Amygdala (tissue), 56 donors: ENCODE results near the gene RNPEPL1.
"Not testable (repeated sequence)": the region's sequence is repeated elsewhere in the genome, so short reads cannot be mapped to it uniquely, and the experiment has no call there.

ENCODE experiments used
- DNase-seq, 56 donors: peaks; one replicate each; lab custom pipeline; 2025; lab: John Stamatoyannopoulos, UW

RNPEPL1 gene

DNA sequence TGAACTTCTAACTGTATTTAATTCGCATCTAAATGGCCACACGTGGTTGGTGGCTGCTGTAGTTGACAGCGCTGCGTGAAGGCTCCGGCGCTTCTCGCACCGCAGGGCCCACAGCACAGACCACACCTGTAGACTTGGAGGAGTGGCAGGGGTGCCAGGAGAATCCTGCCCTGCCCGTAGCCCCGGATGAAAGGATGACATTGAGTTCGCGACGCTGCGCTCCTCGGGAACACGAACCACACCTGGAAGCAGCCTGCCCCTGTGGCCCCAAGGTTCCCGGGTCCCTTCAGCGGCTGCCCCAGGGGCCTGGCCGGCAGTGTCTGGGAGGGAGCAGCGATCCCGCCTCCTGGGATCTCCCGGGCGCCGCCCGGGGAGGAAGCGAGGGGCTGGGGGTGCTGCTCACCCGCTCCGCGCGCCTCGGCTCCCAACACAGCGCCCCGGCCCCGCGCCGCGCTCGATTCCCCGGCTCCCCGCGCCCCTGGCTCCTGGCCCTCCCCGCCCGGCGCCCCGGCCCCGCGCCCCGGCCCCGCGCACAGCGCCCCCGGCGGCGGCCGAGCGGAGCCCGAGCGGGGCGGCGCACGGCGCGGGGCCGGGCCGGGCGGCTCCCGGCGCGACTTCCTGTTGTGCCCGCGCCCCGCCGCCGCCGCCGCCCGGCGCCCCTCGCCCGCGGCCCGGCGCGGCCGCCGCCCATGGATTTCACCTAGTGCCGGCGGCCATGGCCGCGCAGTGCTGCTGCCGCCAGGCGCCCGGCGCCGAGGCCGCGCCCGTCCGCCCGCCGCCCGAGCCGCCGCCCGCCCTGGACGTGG is at the start of gene RNPEPL1:
Gene RNPEPL1, plus strand, starts transcription at position 613 of the 806 bp plus-strand sequence. Its CDS starts 103 bp downstream, at position 716.
- DNase-seq, result peak in 6 of 56 donors; percentile 16 to 62 (median 36)

DNA sequence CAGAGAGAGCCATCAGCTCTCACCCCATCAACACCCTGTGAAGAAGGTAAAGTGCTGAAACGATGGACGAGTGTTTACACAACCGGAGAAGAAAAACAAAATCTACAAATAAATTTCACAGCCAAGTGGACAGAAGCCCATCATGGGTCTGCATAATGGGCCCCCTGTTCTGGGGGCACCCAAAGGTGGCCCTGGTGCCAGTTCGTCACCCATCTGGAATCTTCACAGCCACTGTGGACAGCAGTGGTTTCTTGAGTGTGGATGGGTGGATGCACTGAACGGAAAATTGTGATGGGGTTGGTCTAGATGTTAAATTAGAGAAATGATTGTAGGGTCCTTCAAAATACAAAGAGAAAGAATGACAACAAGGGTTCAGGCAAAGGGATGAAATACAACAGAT is 49.3 kb upstream of the RNPEPL1 start:
- no peak for DNase-seq

DNA sequence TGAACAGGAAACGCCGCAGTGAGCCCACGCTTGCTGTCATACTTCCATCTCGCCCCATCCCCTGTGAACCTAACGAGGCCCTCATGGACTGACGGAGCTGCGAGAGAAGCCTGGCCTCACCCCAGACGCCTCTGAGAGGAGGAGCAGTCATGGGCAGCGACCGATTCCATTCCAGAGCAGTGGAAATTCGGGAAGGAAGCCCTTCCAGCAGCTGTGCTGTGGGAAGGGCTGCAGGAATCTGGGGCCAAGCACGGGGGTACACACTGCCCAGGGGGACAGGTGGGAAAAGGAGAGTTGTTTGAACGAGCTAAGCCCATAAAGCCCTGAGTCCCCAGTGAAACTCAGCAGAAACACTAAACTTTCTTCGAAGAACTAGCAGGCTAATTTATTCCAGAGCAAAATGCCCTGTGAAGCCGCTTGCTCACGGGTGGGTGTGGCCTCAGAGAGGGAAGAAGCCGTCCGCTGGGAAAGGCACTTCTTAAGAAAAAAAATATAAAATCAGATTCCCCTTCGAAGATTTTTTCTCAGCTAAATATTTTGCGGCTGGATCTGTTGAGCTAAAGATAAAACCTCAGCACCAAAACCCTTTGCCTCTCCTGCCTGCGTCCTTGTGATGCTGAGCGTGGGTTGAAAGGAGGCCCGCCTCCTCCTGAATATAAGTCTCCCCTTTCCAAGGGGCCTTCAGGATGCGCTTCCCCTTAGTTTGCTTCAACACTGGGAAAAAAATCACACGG is 48.7 kb upstream of the RNPEPL1 start:
- no peak for DNase-seq

GRCh38 chr2:240520130-240520973 is 47.9 kb upstream of the RNPEPL1 start:
- no peak for DNase-seq

DNA sequence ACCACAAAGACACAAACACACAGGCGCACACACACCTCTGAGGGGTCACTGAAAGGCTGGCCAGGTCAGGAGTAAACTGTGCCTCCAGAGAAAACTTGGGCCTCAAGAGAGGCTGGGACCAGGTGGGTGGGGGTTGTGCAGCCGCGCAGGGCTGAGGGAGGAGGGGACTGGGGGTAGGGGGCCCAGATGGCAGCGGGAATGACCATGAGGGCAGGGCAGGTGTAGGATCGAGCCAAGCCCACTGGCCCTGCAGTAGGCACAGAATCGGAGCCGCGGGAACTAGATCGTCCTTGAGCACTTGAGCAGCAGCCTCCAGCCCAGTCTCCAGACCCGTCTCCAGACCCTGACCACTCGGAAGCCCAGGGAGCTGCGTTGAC is 47.3 kb upstream of the RNPEPL1 start:
- DNase-seq, result no peak

GRCh38 chr2:240521885-240522284 is 46.4 kb upstream of the RNPEPL1 start:
- DNase-seq, result not testable (repeated sequence)

DNA sequence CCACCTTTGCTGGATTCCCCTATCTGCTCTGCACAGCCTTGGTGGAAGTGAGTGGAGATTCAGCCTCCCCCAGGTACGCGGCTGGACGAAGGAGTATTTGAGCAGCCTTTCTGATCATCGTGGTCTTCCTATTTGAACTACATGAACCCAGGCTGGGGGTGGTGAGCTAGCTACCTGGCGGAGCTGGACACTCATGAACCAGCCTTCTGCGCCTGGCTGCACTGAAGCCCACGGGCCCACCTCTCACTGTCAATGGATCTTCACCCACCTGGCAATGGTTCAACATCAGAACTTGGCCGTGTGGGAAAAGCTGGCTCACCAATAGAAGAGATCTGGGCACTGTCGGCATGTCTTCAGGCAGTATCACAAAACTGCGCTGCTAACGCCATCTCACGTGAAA is 45.9 kb upstream of the RNPEPL1 start:
- no peak for DNase-seq

DNA sequence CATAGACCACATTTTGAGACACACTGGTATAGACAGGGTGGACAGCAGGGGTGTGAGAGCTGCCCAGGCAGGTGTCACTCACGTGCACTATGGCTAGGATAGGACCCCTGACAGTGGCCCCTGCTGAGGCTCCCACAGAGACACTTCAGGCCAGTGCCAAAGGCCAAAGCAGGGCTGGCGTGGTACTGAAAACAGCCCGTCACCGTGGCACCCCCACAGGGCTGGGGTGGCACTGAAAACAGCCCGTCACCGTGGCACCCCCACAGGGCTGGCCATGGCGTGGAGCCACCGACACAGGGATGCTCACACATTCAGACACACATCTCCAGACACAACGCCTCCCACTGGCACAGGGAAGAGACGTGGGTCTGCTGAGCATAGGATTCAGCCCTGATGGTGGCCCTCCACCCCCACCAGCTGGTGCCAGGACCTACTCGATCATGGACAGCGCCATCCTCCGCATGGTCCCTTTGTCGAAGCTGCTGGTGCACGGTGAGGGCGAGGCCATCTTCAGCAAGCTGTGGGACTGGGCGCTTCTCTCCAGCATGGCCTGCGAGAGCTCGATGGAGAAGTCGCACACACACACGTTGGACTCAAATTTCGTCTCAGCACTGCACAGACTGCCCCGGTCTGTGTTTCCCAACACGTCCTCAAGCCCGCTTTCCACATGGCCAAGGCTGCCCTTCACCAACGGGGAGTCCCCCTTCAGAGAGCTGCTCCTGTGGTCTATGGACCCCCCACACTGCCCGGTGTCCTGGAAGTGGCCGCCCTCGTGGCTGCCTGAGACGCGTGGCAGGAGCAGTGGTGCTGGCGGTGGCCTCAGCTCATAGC is 44.6 kb upstream of the RNPEPL1 start:
- no peak for DNase-seq

- no peak for DNase-seq
These were observed 43.1 kb upstream of the RNPEPL1 start for GRCh38 chr2:240524963-240525718.

DNA sequence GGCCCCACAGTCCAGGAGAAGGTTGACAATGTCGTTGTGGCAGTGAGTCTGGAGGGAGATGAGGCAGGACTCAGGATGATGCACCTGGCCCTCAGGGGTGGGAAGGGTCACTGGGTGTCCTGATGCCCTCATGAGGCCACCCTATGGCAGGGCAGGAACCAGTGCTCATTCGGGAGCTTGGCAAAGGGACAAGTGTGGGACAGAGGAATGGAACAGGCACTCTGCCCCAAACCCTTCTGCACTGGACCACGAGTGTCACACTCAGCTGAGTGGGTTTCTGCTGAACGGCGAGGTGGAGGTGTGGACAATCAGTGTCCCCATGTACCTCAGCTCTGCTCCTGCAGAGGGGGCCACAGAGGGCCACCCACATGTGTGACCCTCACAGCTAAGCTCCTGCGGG is 42.5 kb upstream of the RNPEPL1 start:
- DNase-seq, result no peak

- DNase-seq, result no peak
These were observed 41.8 kb upstream of the RNPEPL1 start for GRCh38 chr2:240526521-240526920.

DNA sequence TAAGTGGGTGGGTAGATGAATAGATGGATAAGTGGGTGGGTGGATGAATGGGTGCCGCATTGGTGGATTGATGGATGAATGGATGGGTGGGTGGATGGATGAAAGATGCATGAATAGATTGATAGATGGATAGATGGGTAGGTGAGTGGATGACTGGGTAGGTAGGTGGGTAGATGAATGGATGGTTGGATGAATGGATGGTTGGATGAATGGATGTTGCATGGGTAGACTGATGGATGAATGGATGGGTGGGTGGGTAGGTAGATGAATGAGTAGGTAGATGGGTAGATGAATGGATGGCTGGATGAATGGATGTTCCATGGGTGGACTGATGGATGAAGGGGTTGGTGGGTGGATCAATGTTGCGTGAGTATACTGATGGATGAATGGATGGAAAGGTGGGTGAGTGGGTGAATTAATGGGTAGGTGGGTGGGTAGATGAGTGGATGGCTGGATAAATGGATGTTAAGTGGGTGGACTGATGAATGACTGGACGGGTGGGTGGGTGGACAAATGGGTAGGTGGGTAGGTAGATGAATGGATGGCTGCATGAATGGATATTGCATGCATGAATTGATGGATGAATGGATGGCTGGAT is 41.0 kb upstream of the RNPEPL1 start:
- DNase-seq, result no peak

GRCh38 chr2:240528406-240529040 is 39.8 kb upstream of the RNPEPL1 start:
- DNase-seq, result no peak

DNA sequence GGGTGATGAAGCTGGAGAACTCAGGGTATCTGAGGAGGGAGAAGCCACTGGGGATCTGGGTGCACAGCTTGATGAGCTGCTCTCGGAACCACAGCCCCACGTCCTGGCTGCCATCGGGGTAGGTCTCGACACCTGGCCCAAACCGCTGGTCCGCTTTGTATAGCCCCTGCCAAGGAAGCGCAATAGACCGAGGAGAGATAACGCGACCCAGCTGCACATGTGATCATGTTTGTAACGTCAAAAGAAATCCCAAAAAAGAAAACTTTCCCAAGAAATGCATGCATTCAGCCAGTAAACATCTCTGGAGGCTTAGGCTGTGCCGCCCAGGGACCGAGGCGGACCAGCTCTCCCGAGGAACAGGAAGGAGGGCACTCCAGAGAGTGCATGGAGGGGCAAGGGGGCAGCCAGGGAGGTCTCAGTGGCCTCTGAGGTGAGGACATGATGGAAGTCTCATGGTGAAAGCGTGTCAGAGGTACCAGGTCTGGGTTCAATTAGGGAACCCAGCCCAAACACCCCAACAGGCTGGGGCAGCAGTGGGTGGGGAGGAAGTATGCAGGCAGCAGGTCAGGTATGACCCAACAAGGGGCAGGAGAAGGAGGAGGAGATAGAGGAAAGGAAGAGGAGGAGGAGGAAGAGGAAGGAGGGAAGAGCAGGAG is 38.8 kb upstream of the RNPEPL1 start:
- no peak for DNase-seq

GRCh38 chr2:240530181-240530580 is 38.1 kb upstream of the RNPEPL1 start:
- no peak for DNase-seq

DNA sequence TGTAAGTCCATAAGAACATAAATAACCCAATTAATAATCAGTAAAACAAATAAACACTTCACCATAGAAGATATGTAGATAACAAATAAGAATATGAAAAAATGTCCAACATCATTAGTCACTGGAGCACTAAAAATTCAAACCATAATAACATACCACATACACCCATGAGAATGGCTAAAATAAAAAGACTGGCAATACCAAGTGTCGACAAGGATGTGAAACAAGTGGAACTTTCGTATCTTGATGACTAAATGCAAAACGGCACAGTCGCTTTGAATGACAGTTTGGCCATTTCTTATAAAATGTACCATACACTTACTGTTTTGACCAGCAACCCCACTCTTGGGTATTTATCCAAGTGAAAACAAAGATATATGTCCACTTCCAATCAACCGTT is 37.2 kb upstream of the RNPEPL1 start:
- DNase-seq, result no peak

- no peak for DNase-seq
These were observed 36.1 kb upstream of the RNPEPL1 start for GRCh38 chr2:240532031-240532775.
